Heart right ventricle (tissue), 16 donors: ENCODE data around the gene CDK5R1. TPM values are rescaled to one million over a fixed set of nuclear protein-coding genes. Genes with fewer than 3 reads are reported as not detected.

Experiments
- ATAC-seq, 8 donors: fragments of 200-7000 bp; cut with Tn5 transposase; one replicate each; pipeline ENCODE4 v1.9.1; 2020; ENCODE audit warnings: mild to moderate bottlenecking in 8 of 8, moderate library complexity in 8 of 8, moderate number of reproducible peaks in 1 of 8
- DNase-seq, 2 donors: peaks; one replicate each; pipeline ENCODE4 v3.0.0-alpha.2; 2020
- H3K27ac ChIP-seq, 10 donors: fragments of 200-600 bp; sonication (generic) in 2 of 10; one replicate each; pipeline versions ENCODE4 v1.5.0 to v1.8.0; 2020 to 2022; ENCODE audit warnings: mild to moderate bottlenecking in 3 of 10
- H3K27me3 ChIP-seq, 7 donors: fragments of 200-600 bp; one replicate each; pipeline ENCODE4 v1.8.0; 2021 to 2022; ENCODE audit warnings: mild to moderate bottlenecking in 2 of 7
- H3K36me3 ChIP-seq, 9 donors: fragments of 200-600 bp; sonication (generic) in 1 of 9; one replicate each; pipeline versions ENCODE4 v1.5.0 to v1.8.0; 2020 to 2022; ENCODE audit warnings: mild to moderate bottlenecking in 2 of 9
- H3K4me1 ChIP-seq, 9 donors: fragments of 200-600 bp; sonication (generic) in 1 of 9; one replicate each; pipeline versions ENCODE4 v1.5.0 to v1.8.0; 2020 to 2022; ENCODE audit warnings: mild to moderate bottlenecking in 4 of 9
- H3K4me3 ChIP-seq, 10 donors: fragments of 200-600 bp; sonication (generic) in 2 of 10; one replicate each; pipeline versions ENCODE4 v1.5.0 to v1.8.0; 2020 to 2022; ENCODE audit warnings: mild to moderate bottlenecking in 7 of 10, moderate library complexity in 2 of 10
- H3K9me3 ChIP-seq, 11 donors: fragments of 200-600 bp in 10 of 11; sonication (generic) in 2 of 11; one replicate each; pipeline versions ENCODE4 v1.5.0 to v1.8.0; 2013 to 2022; ENCODE audit warnings: mild to moderate bottlenecking in 2 of 11, control low read depth in 1 of 11, moderate library complexity in 1 of 11
- WGBS, 2 donors: extraction: QIAGEN DNeasy Blood & Tissue Kit; methylation state at CpG; one replicate each; pipeline ENCODE4 v1.1.7; 2013; ENCODE audit warnings: inconsistent platforms in 1 of 2; 5-methylcytosine and 5-hydroxymethylcytosine counted together
- intact Hi-C, 10 donors: fragments of 100-400 bp; cut with DNase I; formaldehyde crosslinking; loops; one replicate each; pipeline versions ENCODE4 v1.11.1 to v1.14.2; 2022
- polyA plus RNA-seq, 2 donors: library from polyadenylated mRNA; stranded (reverse); fragments of 200-250 nt; gene quantifications; one replicate each; pipeline ENCODE4 v1.2.3, GENCODE V29; 2013
- total RNA-seq, 10 donors: library from RNA; stranded (reverse); fragmentation: NEBNext Ultra II Directional in 3 of 10; extraction: Animal tissue kit (Norgen Biotek cat#: 25700) in 3 of 10; gene quantifications; one replicate each; pipeline versions ENCODE4 v1.2.1 to v1.2.4, GENCODE V29; 2021 to 2023
- TF ChIP-seq, protein P1 (sequence below), 9 donors: fragments of 200-600 bp; sonication (generic) in 2 of 9; IDR thresholded peaks; one replicate each; pipeline versions ENCODE4 v1.5.0 to v1.8.0; 2021 to 2022; ENCODE audit warnings: antibody characterized with exemption in 9 of 9, mild to moderate bottlenecking in 5 of 9, moderate library complexity in 1 of 9
- donor health status: Arrhythmogenic right ventricular cardiomyopathy.
- donor health status: ischemic (EF 13 %, LVEDD 7.1; RV severe dilation, severe dysfunction).
- donor health status: healthy with polysubstance abuse.
- donor health status: DM: no; HTN: yes; CAD: no.
- donor health status: DM: no; HTN: no; CAD: no.
- donor health status: ischemic (EF 25% LVEDD 6.9; RV normal size, moderate dysfunction).
- donor health status: ischemic (EF 25% LVEDD 5.7; RV mildly dilated, moderate dysfunction).
- donor health status: healthy.
- donor health status: DM: yes; HTN: yes; CAD: no.
- donor health status: Ischemic cardiomyopathy.
- donor health status: ischemic (EF 35%, LVEDD 5.7; RV mildly dilated, moderate dysfunction).
- donor health status: nonischemic (EF 11% LVEDD 7.7; RV severe dilation, severe dysfunction).
- donor health status: DM: yes; HTN: yes; CAD: no.
- donor health status: PGD.
- donor health status: ischemic (EF 29% LVEDD 5.4; RV normal size, mild dysfunction).
- donor health status: nonischemic (EF 23%, LVEDD 6.1; RV moderate dilation, normal function).

CDK5R1 gene
- total and polyA plus RNA-seq, 12 donors: 0.66 to 2.1 (median 1.3) TPM

DNA sequence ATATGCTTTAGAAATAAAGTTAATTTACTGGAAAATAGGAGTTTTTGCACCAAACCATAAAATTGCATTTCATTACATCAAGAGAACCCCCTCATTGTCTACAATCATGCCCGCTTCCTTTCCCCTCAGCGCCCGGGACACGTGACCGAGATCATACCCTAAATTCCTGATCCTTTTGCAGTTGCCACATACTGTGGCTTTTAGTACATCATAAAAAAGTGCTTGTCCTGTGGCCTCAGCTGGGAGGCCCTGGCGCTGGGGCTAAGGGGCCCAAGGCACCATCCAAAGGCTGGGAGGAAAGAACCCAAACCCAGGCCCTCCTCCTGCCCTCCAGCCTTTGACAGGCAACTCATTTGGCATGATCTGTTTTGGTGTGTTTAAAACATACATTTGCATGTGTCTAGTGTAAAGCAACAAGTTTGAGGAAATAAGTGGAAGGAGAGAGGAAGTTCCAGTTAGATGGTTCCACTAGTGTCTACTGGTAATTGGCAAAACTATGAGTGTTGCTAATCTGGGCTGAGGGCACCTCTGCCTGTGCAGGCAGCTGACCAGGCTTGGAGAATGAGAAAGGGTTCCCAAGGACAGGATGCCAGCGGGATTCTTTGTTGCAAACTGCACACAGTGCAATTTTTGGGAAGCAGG is 6.0 kb downstream of the CDK5R1 start:
- Histone ChIP-seq H3K27me3 (no peaks in the 10 kb centered on the region), H3K27ac (peak overlapping the region in 1 of 10 donors; percentile 23), H3K9me3 (no peaks in the 10 kb centered on the region), H3K4me1 (peaks cover 4 to 64% (median 26%) of the 10 kb centered on the region in 9 donors), H3K36me3 (peaks cover 0 to 21% (median 0%) of the 10 kb centered on the region in 9 donors), H3K4me3 (no peak overlapping the region)
- ATAC-seq (peak in 1 of 8 donors; percentile 19), DNase-seq (no peak)
- 90 to 93% methylated on average over 7 of the region's 7 CpGs for WGBS, 2 donors
- TF ChIP-seq, protein P1, sequence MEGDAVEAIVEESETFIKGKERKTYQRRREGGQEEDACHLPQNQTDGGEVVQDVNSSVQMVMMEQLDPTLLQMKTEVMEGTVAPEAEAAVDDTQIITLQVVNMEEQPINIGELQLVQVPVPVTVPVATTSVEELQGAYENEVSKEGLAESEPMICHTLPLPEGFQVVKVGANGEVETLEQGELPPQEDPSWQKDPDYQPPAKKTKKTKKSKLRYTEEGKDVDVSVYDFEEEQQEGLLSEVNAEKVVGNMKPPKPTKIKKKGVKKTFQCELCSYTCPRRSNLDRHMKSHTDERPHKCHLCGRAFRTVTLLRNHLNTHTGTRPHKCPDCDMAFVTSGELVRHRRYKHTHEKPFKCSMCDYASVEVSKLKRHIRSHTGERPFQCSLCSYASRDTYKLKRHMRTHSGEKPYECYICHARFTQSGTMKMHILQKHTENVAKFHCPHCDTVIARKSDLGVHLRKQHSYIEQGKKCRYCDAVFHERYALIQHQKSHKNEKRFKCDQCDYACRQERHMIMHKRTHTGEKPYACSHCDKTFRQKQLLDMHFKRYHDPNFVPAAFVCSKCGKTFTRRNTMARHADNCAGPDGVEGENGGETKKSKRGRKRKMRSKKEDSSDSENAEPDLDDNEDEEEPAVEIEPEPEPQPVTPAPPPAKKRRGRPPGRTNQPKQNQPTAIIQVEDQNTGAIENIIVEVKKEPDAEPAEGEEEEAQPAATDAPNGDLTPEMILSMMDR (IDR thresholded peaks at IDR 0.05): no peak
- intact Hi-C loops: loop anchor here in 2 of 10 donors (2.0 to 10.0 kb wide), 3 partner anchors 26 to 122 kb away; no protein-coding TSS in a partner anchor

DNA sequence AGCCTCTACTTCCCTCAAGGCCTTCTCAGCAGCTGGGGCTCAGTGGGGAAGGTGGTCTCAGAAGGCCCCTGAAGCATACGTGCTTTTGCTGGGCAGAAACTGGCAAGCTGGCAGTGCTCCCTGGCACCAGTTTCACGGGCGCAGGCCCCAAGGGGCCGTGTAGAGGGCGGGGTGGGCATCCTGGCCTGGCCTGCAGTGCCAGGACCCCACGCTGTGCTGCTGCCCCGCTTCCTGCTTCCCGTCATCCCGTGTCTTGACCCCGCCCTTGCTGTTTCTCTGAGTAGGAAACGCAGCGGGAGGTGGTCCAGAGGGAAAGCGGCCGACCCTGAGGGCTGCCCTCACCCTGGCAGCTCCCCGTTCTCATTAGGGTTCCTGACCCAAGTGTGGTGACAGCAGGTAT is 6.8 kb downstream of the CDK5R1 start:
- H3K9me3 ChIP-seq: no peaks in the 10 kb centered on the region
- WGBS, 2 donors: 86% methylated on average over 15 of the region's 15 CpGs
- no peaks in the 10 kb centered on the region for H3K27me3 ChIP-seq
- H3K4me3 ChIP-seq: no peak overlapping the region
- DNase-seq: no peak
- no peak overlapping the region for H3K27ac ChIP-seq
- intact Hi-C loops: loop anchor here in 2 of 10 donors (2.0 to 10.0 kb wide), 3 partner anchors 25 to 121 kb away; no protein-coding TSS in a partner anchor
- no peak for ATAC-seq
- H3K4me1 ChIP-seq: peaks cover 4 to 56% (median 24%) of the 10 kb centered on the region in 9 donors
- TF ChIP-seq, protein P1 (IDR thresholded peaks at IDR 0.05): no peak
- H3K36me3 ChIP-seq: peaks cover 0 to 16% (median 0%) of the 10 kb centered on the region in 9 donors

DNA sequence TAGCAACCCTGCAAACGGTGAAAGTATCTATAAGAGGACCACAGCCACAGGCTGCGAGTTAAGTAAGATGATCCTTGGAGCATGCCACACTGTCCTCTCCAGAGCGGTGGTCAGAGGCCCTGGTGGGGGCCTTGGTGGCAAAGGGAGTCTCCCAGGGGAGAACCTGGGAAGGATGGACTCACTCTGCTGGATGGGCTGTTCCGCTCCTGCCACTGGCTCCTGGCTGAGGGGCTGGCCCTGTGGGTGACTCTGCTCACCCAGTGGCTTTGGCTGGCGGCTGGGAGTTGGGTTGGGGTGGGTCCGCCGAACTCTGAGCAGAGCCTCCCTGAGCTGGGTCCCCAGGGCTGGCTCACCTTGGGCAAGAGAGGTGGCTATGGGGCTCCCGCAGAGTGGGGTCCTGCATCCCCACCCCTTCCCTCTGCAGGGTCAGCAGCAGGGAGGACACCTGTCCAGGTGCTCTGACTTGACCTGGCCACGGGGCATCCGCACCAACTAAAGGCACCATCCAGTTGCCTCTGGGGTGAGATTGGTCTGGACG is 7.3 kb downstream of the CDK5R1 start:
- TF ChIP-seq, protein P1 (IDR thresholded peaks at IDR 0.05): no peak
- WGBS, 2 donors: 94 to 97% methylated on average over 11 of the region's 11 CpGs
- intact Hi-C loops: loop anchor here in 2 of 10 donors (2.0 to 10.0 kb wide), 3 partner anchors 25 to 121 kb away; no protein-coding TSS in a partner anchor
- Histone ChIP-seq H3K4me1 (peaks cover 4 to 51% (median 24%) of the 10 kb centered on the region in 9 donors), H3K4me3 (no peak overlapping the region), H3K27ac (no peak overlapping the region), H3K27me3 (no peaks in the 10 kb centered on the region), H3K36me3 (peaks cover 0 to 15% (median 0%) of the 10 kb centered on the region in 9 donors), H3K9me3 (no peaks in the 10 kb centered on the region)
- no peak for ATAC-seq
- no peak for DNase-seq

DNA sequence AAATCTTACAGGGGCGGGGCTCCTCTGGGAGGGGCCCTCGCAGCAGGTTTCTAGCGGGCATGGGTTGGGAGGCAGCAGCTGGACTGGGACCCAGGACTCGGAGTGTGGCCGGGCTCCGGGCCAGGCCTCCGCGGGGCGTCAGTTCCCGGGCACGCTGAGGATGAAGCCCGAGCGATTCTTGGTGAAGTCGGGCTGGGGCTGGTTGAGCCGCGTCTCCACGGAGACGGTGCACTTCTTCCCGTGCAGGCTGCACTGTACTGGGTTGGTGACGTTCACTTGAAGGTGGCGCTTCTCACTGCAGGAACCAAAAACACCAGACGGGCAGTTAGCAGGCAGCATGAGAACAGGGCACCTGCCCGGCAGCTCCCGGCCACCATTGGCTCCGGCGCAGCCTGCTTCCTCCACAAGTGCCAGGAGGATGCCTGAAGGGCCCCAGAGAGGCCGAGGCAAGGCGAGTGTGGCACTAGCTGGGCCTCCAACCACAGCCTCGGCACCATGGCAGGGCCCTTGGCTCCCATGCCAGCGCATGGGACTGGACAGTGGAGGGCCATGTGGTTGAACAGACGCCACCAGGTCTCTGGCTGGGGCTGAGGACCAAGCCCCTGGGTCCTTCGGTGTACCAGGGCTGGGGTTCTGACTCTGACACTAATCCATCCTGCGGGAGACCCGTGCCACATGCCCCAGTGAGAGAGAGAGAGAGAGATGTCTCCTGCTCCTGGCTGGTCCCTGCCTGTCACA is 8.0 kb downstream of the CDK5R1 start:
- H3K27ac ChIP-seq: peak overlapping the region in 1 of 10 donors; percentile 56
- DNase-seq (no peak), ATAC-seq (peak in 1 of 8 donors; percentile 28)
- intact Hi-C loops: loop anchor here in 3 of 10 donors (5.0 to 10.0 kb wide), 3 partner anchors 43 to 120 kb away; no protein-coding TSS in a partner anchor
- peaks cover 0 to 13% (median 0%) of the 10 kb centered on the region in 9 donors for H3K36me3 ChIP-seq
- H3K27me3 ChIP-seq: no peaks in the 10 kb centered on the region
- TF ChIP-seq, protein P1 (IDR thresholded peaks at IDR 0.05): no peak
- 82 to 86% methylated on average over 34 of the region's 34 CpGs for WGBS, 2 donors
- peaks cover 4 to 51% (median 24%) of the 10 kb centered on the region in 9 donors for H3K4me1 ChIP-seq
- H3K9me3 ChIP-seq: no peaks in the 10 kb centered on the region
- H3K4me3 ChIP-seq: peak overlapping the region in 1 of 10 donors; percentile 13
